Measurements from ENCODE around the gene PAX3.

Gene PAX3

DNA sequence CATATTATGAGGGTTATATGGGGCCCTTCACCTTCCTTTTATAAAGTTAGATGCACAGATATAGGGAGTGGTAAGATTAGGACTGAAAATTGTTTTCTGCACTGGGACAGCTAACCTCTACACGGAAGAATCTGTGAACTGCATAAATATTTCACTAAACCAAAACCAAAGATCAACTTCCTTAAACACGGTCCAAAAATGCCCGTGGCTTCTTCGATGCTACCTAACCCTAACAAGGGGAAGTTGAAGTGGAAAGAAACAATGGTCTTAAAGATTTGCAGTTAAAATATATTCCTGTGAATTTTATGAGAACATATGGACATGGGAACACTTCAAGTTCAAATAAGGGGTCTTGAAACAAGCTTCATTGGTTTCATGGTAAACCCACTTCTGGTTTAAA lies 33.3 kb upstream of the PAX3 start:
- Histone ChIP-seq H3K79me2 (ENCODE audit: insufficient read depth, low read length) (no peaks in the 10 kb centered on the region), H3K36me3 (ENCODE audit: insufficient read depth, low read length) (no peaks in the 10 kb centered on the region), H3K27ac (ENCODE audit: low read length) (no peak overlapping the region), H3K4me1 (ENCODE audit: insufficient read depth, low read length) (no peaks in the 10 kb centered on the region), H2AFZ (ENCODE audit: low read depth, low read length) (no peak overlapping the region), H3K27me3 (ENCODE audit: insufficient read depth, low read length, poor library complexity) (no peaks in the 10 kb centered on the region), H3K4me2 (ENCODE audit: insufficient read depth, low read length) (no peak overlapping the region), H4K20me1 (ENCODE audit: insufficient read depth, low read length) (no peaks in the 10 kb centered on the region), H3K4me3 (ENCODE audit: low read depth in 1 of 2, low read length in 2 of 2) (no peak overlapping the region), H3K9ac (ENCODE audit: low read depth, low read length) (no peak overlapping the region), H3K9me3 (ENCODE audit: insufficient read depth, low read length, severe bottlenecking) (no peaks in the 10 kb centered on the region)
- DNase-seq (no peak), ATAC-seq (ENCODE audit: insufficient read depth, low read depth) (no peak)
- TF ChIP-seq, protein P1, sequence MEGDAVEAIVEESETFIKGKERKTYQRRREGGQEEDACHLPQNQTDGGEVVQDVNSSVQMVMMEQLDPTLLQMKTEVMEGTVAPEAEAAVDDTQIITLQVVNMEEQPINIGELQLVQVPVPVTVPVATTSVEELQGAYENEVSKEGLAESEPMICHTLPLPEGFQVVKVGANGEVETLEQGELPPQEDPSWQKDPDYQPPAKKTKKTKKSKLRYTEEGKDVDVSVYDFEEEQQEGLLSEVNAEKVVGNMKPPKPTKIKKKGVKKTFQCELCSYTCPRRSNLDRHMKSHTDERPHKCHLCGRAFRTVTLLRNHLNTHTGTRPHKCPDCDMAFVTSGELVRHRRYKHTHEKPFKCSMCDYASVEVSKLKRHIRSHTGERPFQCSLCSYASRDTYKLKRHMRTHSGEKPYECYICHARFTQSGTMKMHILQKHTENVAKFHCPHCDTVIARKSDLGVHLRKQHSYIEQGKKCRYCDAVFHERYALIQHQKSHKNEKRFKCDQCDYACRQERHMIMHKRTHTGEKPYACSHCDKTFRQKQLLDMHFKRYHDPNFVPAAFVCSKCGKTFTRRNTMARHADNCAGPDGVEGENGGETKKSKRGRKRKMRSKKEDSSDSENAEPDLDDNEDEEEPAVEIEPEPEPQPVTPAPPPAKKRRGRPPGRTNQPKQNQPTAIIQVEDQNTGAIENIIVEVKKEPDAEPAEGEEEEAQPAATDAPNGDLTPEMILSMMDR (IDR thresholded peaks at IDR 0.05; ENCODE audit: borderline replicate concordance, extremely low read depth, low read length, poor library complexity, severe bottlenecking) = no peak
- no peak for TF ChIP-seq EZH2 (IDR thresholded peaks at IDR 0.05; ENCODE audit: borderline replicate concordance, low read depth, low read length, severe bottlenecking)

DNA sequence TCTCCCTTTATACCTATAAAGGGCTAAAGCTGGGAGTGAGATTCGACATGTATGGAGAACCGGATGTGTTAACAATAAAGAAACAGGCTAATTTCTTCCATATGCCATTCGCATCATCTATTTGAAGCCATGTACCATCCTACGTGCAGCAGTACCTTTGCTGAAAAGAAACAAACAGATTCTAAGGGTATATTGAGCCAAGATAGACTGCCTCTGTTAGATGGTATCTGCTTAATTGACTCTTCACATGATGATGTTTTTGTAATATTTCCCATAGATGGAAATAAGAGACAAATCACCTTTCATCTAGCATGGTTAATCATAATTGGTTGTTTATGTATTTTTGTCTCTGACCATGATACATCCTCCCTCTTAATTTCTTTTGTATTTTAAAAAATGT lies 32.1 kb upstream of the PAX3 start:
- H3K9ac ChIP-seq (ENCODE audit: low read depth, low read length) = no peak overlapping the region
- H3K4me1 ChIP-seq (ENCODE audit: insufficient read depth, low read length) = no peaks in the 10 kb centered on the region
- H3K27ac ChIP-seq (ENCODE audit: low read length) = no peak overlapping the region
- no peak for DNase-seq
- no peaks in the 10 kb centered on the region for H3K79me2 ChIP-seq (ENCODE audit: insufficient read depth, low read length)
- no peak overlapping the region for H3K4me2 ChIP-seq (ENCODE audit: insufficient read depth, low read length)
- H3K9me3 ChIP-seq (ENCODE audit: insufficient read depth, low read length, severe bottlenecking) = no peaks in the 10 kb centered on the region
- no peaks in the 10 kb centered on the region for H3K36me3 ChIP-seq (ENCODE audit: insufficient read depth, low read length)
- ATAC-seq (ENCODE audit: insufficient read depth, low read depth) = no peak
- TF ChIP-seq EZH2 (IDR thresholded peaks at IDR 0.05; ENCODE audit: borderline replicate concordance, low read depth, low read length, severe bottlenecking) = no peak
- TF ChIP-seq, protein P1 (IDR thresholded peaks at IDR 0.05; ENCODE audit: borderline replicate concordance, extremely low read depth, low read length, poor library complexity, severe bottlenecking) = no peak
- no peak overlapping the region for H2AFZ ChIP-seq (ENCODE audit: low read depth, low read length)
- no peaks in the 10 kb centered on the region for H3K27me3 ChIP-seq (ENCODE audit: insufficient read depth, low read length, poor library complexity)
- H4K20me1 ChIP-seq (ENCODE audit: insufficient read depth, low read length) = no peaks in the 10 kb centered on the region
- H3K4me3 ChIP-seq (ENCODE audit: low read depth in 1 of 2, low read length in 2 of 2) = no peak overlapping the region

DNA sequence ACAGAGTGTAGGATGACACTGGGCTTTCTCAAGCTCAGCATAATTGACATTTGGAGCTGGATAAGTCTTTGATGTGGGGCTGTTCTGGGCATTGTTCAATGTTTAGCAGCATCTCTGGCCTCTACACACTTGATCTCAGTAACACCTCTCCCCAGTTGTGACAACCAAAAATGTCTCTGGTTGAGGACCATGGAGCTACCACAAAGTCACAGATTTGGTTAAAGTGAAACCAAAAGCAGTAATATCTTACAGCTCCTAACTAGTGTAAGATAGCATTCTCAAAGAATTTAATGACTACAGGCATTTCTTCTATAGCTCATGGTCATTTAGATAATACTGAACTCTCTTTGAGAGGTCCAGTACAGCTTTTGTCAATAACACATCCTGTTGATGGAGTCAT lies 23.4 kb upstream of the PAX3 start:
- H2AFZ ChIP-seq (ENCODE audit: low read depth, low read length) = no peak overlapping the region
- H3K36me3 ChIP-seq (ENCODE audit: insufficient read depth, low read length) = no peaks in the 10 kb centered on the region
- H3K4me2 ChIP-seq (ENCODE audit: insufficient read depth, low read length) = no peak overlapping the region
- TF ChIP-seq, protein P1 (IDR thresholded peaks at IDR 0.05; ENCODE audit: borderline replicate concordance, extremely low read depth, low read length, poor library complexity, severe bottlenecking) = no peak
- no peak for TF ChIP-seq EZH2 (IDR thresholded peaks at IDR 0.05; ENCODE audit: borderline replicate concordance, low read depth, low read length, severe bottlenecking)
- no peaks in the 10 kb centered on the region for H3K27me3 ChIP-seq (ENCODE audit: insufficient read depth, low read length, poor library complexity)
- no peaks in the 10 kb centered on the region for H3K9me3 ChIP-seq (ENCODE audit: insufficient read depth, low read length, severe bottlenecking)
- H3K4me3 ChIP-seq (ENCODE audit: low read depth in 1 of 2, low read length in 2 of 2) = no peak overlapping the region
- H3K79me2 ChIP-seq (ENCODE audit: insufficient read depth, low read length) = no peaks in the 10 kb centered on the region
- no peak overlapping the region for H3K9ac ChIP-seq (ENCODE audit: low read depth, low read length)
- no peak overlapping the region for H3K27ac ChIP-seq (ENCODE audit: low read length)
- H4K20me1 ChIP-seq (ENCODE audit: insufficient read depth, low read length) = no peaks in the 10 kb centered on the region
- H3K4me1 ChIP-seq (ENCODE audit: insufficient read depth, low read length) = no peaks in the 10 kb centered on the region
- no peak for DNase-seq
- ATAC-seq (ENCODE audit: insufficient read depth, low read depth) = no peak
